ENCODE results near the gene NLRP1.

The NLRP1 gene

GRCh38 chr17:5608399-5609112, 24.2 kb upstream of the NLRP1 start:
- ChIA-PET POLR2A (no interaction called here), CTCF (interaction anchor here (0.6 to 1.3 kb wide), 2 partner anchors 9 to 29 kb away, joined by 3 read pairs; no protein-coding TSS in a partner anchor)
- H3K4me3 ChIP-seq (ENCODE audit: low read depth, low read length), result no peak overlapping the region
- no peak for DNase-seq (ENCODE audit: low read depth, low spot score)
- TF ChIP-seq, protein P1, sequence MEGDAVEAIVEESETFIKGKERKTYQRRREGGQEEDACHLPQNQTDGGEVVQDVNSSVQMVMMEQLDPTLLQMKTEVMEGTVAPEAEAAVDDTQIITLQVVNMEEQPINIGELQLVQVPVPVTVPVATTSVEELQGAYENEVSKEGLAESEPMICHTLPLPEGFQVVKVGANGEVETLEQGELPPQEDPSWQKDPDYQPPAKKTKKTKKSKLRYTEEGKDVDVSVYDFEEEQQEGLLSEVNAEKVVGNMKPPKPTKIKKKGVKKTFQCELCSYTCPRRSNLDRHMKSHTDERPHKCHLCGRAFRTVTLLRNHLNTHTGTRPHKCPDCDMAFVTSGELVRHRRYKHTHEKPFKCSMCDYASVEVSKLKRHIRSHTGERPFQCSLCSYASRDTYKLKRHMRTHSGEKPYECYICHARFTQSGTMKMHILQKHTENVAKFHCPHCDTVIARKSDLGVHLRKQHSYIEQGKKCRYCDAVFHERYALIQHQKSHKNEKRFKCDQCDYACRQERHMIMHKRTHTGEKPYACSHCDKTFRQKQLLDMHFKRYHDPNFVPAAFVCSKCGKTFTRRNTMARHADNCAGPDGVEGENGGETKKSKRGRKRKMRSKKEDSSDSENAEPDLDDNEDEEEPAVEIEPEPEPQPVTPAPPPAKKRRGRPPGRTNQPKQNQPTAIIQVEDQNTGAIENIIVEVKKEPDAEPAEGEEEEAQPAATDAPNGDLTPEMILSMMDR (IDR thresholded peaks at IDR 0.05; ENCODE audit: insufficient read depth, low read length, missing control alignments), result no peak

GRCh38 chr17:5607946-5608345, 23.6 kb upstream of the NLRP1 start:
- ChIA-PET POLR2A (no interaction called here), CTCF (no interaction called here)
- no peak overlapping the region for H3K4me3 ChIP-seq (ENCODE audit: low read depth, low read length)
- no peak for DNase-seq (ENCODE audit: low read depth, low spot score)
- TF ChIP-seq, protein P1 (IDR thresholded peaks at IDR 0.05; ENCODE audit: insufficient read depth, low read length, missing control alignments), result no peak

DNA sequence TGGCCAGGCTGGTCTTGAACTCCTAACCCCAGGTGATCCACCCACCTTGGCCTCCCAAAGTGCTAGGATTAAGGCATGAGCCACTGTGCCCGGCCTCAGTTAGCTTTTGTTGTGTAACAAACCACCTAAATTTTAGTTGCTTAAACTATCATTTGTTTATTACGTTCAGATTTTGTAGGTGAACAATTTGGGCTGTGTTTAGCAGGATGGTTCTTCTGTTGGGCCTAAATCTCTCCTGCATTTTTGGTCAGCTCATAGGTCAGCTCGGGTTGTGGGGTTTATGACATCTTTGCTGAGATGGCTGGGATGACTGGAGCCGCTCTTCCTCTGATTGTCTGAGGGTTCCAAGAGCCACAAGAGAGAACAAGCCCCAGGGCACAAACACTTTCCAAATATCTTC, 21.1 kb upstream of the NLRP1 start:
- TF ChIP-seq, protein P1 (IDR thresholded peaks at IDR 0.05; ENCODE audit: insufficient read depth, low read length, missing control alignments), result no peak
- ChIA-PET CTCF (interaction anchor here (1.2 to 1.6 kb wide), 2 partner anchors 101 to 819 kb away, joined by 3 read pairs; no protein-coding TSS in a partner anchor), POLR2A (no interaction called here)
- no peak for DNase-seq (ENCODE audit: low read depth, low spot score)
- no peak overlapping the region for H3K4me3 ChIP-seq (ENCODE audit: low read depth, low read length)

GRCh38 chr17:5600041-5600440, 15.7 kb upstream of the NLRP1 start:
- ChIA-PET CTCF (interaction anchor here (1.3 kb wide), 2 partner anchors 823 to 836 kb away, joined by 3 read pairs; no protein-coding TSS in a partner anchor), POLR2A (no interaction called here)
- H3K4me3 ChIP-seq (ENCODE audit: low read depth, low read length), result no peak overlapping the region
- no peak for DNase-seq (ENCODE audit: low read depth, low spot score)
- TF ChIP-seq, protein P1 (IDR thresholded peaks at IDR 0.05; ENCODE audit: insufficient read depth, low read length, missing control alignments), result no peak

GRCh38 chr17:5598457-5598856, 14.1 kb upstream of the NLRP1 start:
- ChIA-PET CTCF (interaction anchor here (1.0 to 9.5 kb wide), 2 partner anchors 108 to 821 kb away, joined by 5 to 280 read pairs; no protein-coding TSS in a partner anchor), POLR2A (no interaction called here)
- TF ChIP-seq, protein P1 (IDR thresholded peaks at IDR 0.05; ENCODE audit: insufficient read depth, low read length, missing control alignments), result no peak
- no peak overlapping the region for H3K4me3 ChIP-seq (ENCODE audit: low read depth, low read length)
- no peak for DNase-seq (ENCODE audit: low read depth, low spot score)

GRCh38 chr17:5596421-5596820, 12.1 kb upstream of the NLRP1 start:
- TF ChIP-seq, protein P1 (IDR thresholded peaks at IDR 0.05; ENCODE audit: insufficient read depth, low read length, missing control alignments), result no peak
- H3K4me3 ChIP-seq (ENCODE audit: low read depth, low read length), result no peak overlapping the region
- ChIA-PET CTCF (interaction anchor here (1.5 to 9.5 kb wide), 3 partner anchors 110 to 839 kb away, joined by 8 to 280 read pairs (median 34); partner anchors contain the start of gene AIPL1), POLR2A (no interaction called here)
- no peak for DNase-seq (ENCODE audit: low read depth, low spot score)

All from AG04449 (cell line).